Caco-2 (cell line): Measurements from ENCODE around the gene CBARP. TPM values are rescaled to one million over a fixed set of nuclear protein-coding genes. Genes with fewer than 3 reads are reported as not detected.
A peak's percentile ranks its signal among the peaks of the same experiment; 100 is the strongest.
"Not testable (repeated sequence)": the region's sequence is repeated elsewhere in the genome, so short reads cannot be mapped to it uniquely, and the experiment has no call there.

Experiments
- BruUV-seq: library from RNA; stranded (reverse); fragments of 400-500 nt; replicated peaks from 2 replicates; lab custom pipeline; 2021; lab: Mats Ljungman, UMichigan
- CTCF ChIA-PET: fragments of 300-600 bp; sonication (Branson Sonifier 250); formaldehyde crosslinking; loops from one replicate; lab custom pipeline; 2022; ENCODE audit warnings: antibody characterized with exemption; lab: Charles Lee
- POLR2A ChIA-PET: fragments of 300-600 bp; sonication (Branson Sonifier 250); formaldehyde crosslinking; loops from one replicate; lab custom pipeline; 2022; ENCODE audit warnings: antibody characterized with exemption; lab: Charles Lee
- DNase-seq, 2 experiments: peaks; one replicate each; pipeline versions ENCODE4 v3.0.0 to v3.0.0-alpha.2; 2020 to 2022
- H3K27me3 ChIP-seq: replicated peaks from 2 replicates; pipeline ENCODE4 v1.6.0; 2011; ENCODE audit warnings: low read length; ENCODE audit not compliant: control insufficient read depth, insufficient read depth
- H3K36me3 ChIP-seq: 2 replicates; pipeline ENCODE4 v1.5.1; 2011; ENCODE audit warnings: low read length; ENCODE audit not compliant: control insufficient read depth, insufficient read depth
- H3K4me1 ChIP-seq: fragments of 250-450 bp; sonication (Bioruptor Pico); 2 replicates; pipeline ENCODE4 v1.5.1; 2020; ENCODE audit warnings: mild to moderate bottlenecking
- H3K4me3 ChIP-seq: 2 replicates; pipeline ENCODE4 v1.5.1; 2011; ENCODE audit warnings: low read depth, mild to moderate bottlenecking, control low read depth, low read length
- H3K9me3 ChIP-seq: fragments of 250-450 bp; sonication (Bioruptor Pico); 2 replicates; pipeline ENCODE4 v1.5.1; 2020; ENCODE audit warnings: mild to moderate bottlenecking, moderate library complexity
- H3K27ac Mint-ChIP-seq: one replicate; pipeline ENCODE4 v1.8.0; 2022; ENCODE audit warnings: mixed read lengths; ENCODE audit not compliant: unreplicated experiment
- H3K27me3 Mint-ChIP-seq: one replicate; pipeline ENCODE4 v1.8.0; 2022; ENCODE audit warnings: mixed read lengths; ENCODE audit not compliant: insufficient read depth, unreplicated experiment
- H3K36me3 Mint-ChIP-seq: one replicate; pipeline ENCODE4 v1.8.0; 2022; ENCODE audit warnings: mild to moderate bottlenecking, mixed read lengths; ENCODE audit not compliant: insufficient read depth, unreplicated experiment
- H3K4me1 Mint-ChIP-seq: one replicate; pipeline ENCODE4 v1.8.0; 2022; ENCODE audit warnings: low read depth, mixed read lengths; ENCODE audit not compliant: unreplicated experiment
- H3K4me3 Mint-ChIP-seq: one replicate; pipeline ENCODE4 v1.8.0; 2022; ENCODE audit warnings: mild to moderate bottlenecking, moderate library complexity, mixed read lengths; ENCODE audit not compliant: unreplicated experiment
- H3K9me3 Mint-ChIP-seq: one replicate; pipeline ENCODE4 v1.8.0; 2022; ENCODE audit warnings: mixed read lengths; ENCODE audit not compliant: unreplicated experiment
- CTCF ChIP-seq, 2 experiments: fragments of 200-600 bp in 1 of 2; IDR thresholded peaks; 1 replicate in 1 of 2; 2 replicates in 1 of 2; pipeline versions ENCODE4 v1.5.1 to v1.8.0; 2011 to 2022; ENCODE audit warnings: antibody characterized with exemption in 1 of 2, control low read depth in 1 of 2, inconsistent platforms in 1 of 2, low read depth in 1 of 2, low read length in 1 of 2, mild to moderate bottlenecking in 1 of 2, moderate library complexity in 1 of 2; ENCODE audit not compliant: insufficient read depth in 1 of 2, severe bottlenecking in 1 of 2, unreplicated experiment in 1 of 2
- intact Hi-C: fragments of 100-400 bp; cut with micrococcal nuclease; formaldehyde crosslinking; loops from one replicate; pipeline ENCODE4 v1.10.0; 2022; ENCODE audit not compliant: unreplicated experiment
- total RNA-seq: library from RNA; stranded (reverse); gene quantifications from 2 replicates; pipeline ENCODE4 v1.2.3, GENCODE V29; 2022

The CBARP gene
- total RNA-seq, 1 experiment from 2014 or later: 7.3 TPM

DNA sequence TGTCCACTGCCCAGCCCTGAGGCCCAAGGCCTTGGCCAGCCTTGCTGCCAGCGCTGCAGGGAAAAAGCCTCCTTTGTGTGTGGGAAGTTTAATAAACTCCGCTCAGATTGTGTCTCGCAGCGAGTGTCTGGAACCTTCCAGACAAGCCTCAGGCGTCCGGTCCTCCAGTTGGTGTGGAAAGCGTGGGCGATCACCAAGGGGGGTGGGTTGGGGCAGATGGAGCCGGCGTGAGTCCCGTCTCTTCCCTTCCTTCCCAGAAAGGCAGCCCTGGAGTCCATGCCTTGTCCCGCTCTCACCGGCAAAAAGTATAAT is 27.6 kb downstream of the CBARP start:
- H3K4me1 Mint-ChIP-seq: no peaks in the 10 kb centered on the region
- Histone ChIP-seq H3K9me3 (no peaks in the 10 kb centered on the region), H3K27me3 (no peaks in the 10 kb centered on the region), H3K4me3 (no peak overlapping the region), H3K4me1 (peaks cover 9% of the 10 kb centered on the region), H3K36me3 (peaks cover 3% of the 10 kb centered on the region)
- no peak for TF ChIP-seq CTCF (IDR thresholded peaks at IDR 0.05; ENCODE audit: insufficient read depth in 1 of 2, low read depth in 1 of 2, low read length in 1 of 2, severe bottlenecking in 1 of 2, unreplicated experiment in 1 of 2)
- BruUV-seq: no TSS peak
- no peaks in the 10 kb centered on the region for H3K27me3 Mint-ChIP-seq
- H3K4me3 Mint-ChIP-seq: no peak overlapping the region
- ChIA-PET POLR2A (no interaction called here), CTCF (no interaction called here)
- intact Hi-C loops: no loop called here
- H3K36me3 Mint-ChIP-seq: peaks cover 26% of the 10 kb centered on the region
- DNase-seq: no peak
- no peak overlapping the region for H3K27ac Mint-ChIP-seq
- H3K9me3 Mint-ChIP-seq: no peaks in the 10 kb centered on the region

- intact Hi-C loops, H3K4me3 ChIP-seq, H3K27me3 ChIP-seq, H3K27ac Mint-ChIP-seq, BruUV-seq, H3K9me3 ChIP-seq, H3K4me3 Mint-ChIP-seq, H3K36me3 ChIP-seq, H3K9me3 Mint-ChIP-seq, DNase-seq, POLR2A ChIA-PET, H3K27me3 Mint-ChIP-seq, H3K4me1 Mint-ChIP-seq, CTCF ChIA-PET: not testable (repeated sequence)
- peaks cover 24% of the 10 kb centered on the region for H3K36me3 Mint-ChIP-seq
- H3K4me1 ChIP-seq: peaks cover 13% of the 10 kb centered on the region
Observed at GRCh38 chr19:1208830-1209229, 29.0 kb downstream of the CBARP start.

DNA sequence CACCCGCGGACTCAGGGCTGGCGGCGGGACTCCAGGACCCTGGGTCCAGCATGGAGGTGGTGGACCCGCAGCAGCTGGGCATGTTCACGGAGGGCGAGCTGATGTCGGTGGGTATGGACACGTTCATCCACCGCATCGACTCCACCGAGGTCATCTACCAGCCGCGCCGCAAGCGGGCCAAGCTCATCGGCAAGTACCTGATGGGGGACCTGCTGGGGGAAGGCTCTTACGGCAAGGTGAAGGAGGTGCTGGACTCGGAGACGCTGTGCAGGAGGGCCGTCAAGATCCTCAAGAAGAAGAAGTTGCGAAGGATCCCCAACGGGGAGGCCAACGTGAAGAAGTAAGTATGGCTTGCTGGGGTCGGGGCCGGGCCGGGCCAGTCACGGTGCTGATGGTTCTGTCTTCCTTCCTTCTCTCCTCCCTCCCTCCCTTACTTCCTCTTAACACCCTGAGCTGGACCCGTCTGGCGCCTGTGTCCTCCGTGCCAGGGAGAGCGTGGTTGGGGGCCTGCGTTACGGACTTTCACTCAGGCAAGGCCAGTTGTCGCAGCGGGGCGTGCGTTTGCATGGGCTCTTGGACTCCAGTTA is 30.8 kb downstream of the CBARP start:
- intact Hi-C loops: no loop called here
- no peaks in the 10 kb centered on the region for H3K9me3 Mint-ChIP-seq
- H3K36me3 Mint-ChIP-seq: peaks cover 14% of the 10 kb centered on the region
- H3K27ac Mint-ChIP-seq: peak overlapping the region; percentile 77
- Histone ChIP-seq H3K27me3 (no peaks in the 10 kb centered on the region), H3K9me3 (no peaks in the 10 kb centered on the region), H3K4me3 (peak overlapping the region; percentile 71), H3K4me1 (peaks cover 18% of the 10 kb centered on the region), H3K36me3 (peaks cover 3% of the 10 kb centered on the region; the same call in 1 of the 2 replicates)
- peaks cover 10% of the 10 kb centered on the region for H3K4me1 Mint-ChIP-seq
- H3K27me3 Mint-ChIP-seq: no peaks in the 10 kb centered on the region
- TF ChIP-seq CTCF (IDR thresholded peaks at IDR 0.05; ENCODE audit: insufficient read depth in 1 of 2, low read depth in 1 of 2, low read length in 1 of 2, severe bottlenecking in 1 of 2, unreplicated experiment in 1 of 2): no peak
- H3K4me3 Mint-ChIP-seq: peak overlapping the region; percentile 88
- CTCF ChIA-PET: no interaction called here
- BruUV-seq: TSS peak; percentile 48
- no peak for DNase-seq
- POLR2A ChIA-PET: no interaction called here
